Measurements from ENCODE around the gene ATG4B. TPM values are rescaled to one million over a fixed set of nuclear protein-coding genes. Genes with fewer than 3 reads are reported as not detected.

Gene ATG4B
- total RNA-seq, 1 donor: 46.9 TPM

- no peaks in the 10 kb centered on the region for H3K27me3 ChIP-seq (ENCODE audit: insufficient read depth, low read length)
- H3K4me3 ChIP-seq (ENCODE audit: low read length): no peak overlapping the region
- H3K4me1 ChIP-seq (ENCODE audit: insufficient read depth, low read length): no peaks in the 10 kb centered on the region
- no peaks in the 10 kb centered on the region for H3K9me3 ChIP-seq (ENCODE audit: low read depth, low read length)
Observed at GRCh38 chr2:241677392-241677791, 39.9 kb downstream of the ATG4B start.

- Histone ChIP-seq H3K4me3 (ENCODE audit: low read length) (no peak overlapping the region), H3K9me3 (ENCODE audit: low read depth, low read length) (no peaks in the 10 kb centered on the region), H3K27me3 (ENCODE audit: insufficient read depth, low read length) (no peaks in the 10 kb centered on the region), H3K4me1 (ENCODE audit: insufficient read depth, low read length) (no peaks in the 10 kb centered on the region)
Observed at GRCh38 chr2:241678307-241678706, 40.8 kb downstream of the ATG4B start.

- Histone ChIP-seq H3K4me3 (ENCODE audit: low read length) (no peak overlapping the region), H3K27me3 (ENCODE audit: insufficient read depth, low read length) (no peaks in the 10 kb centered on the region), H3K4me1 (ENCODE audit: insufficient read depth, low read length) (no peaks in the 10 kb centered on the region), H3K9me3 (ENCODE audit: low read depth, low read length) (no peaks in the 10 kb centered on the region)
Observed at GRCh38 chr2:241678784-241679540, 41.5 kb downstream of the ATG4B start.

- H3K4me1 ChIP-seq (ENCODE audit: insufficient read depth, low read length): no peaks in the 10 kb centered on the region
- no peak overlapping the region for H3K4me3 ChIP-seq (ENCODE audit: low read length)
- H3K9me3 ChIP-seq (ENCODE audit: low read depth, low read length): no peaks in the 10 kb centered on the region
- H3K27me3 ChIP-seq (ENCODE audit: insufficient read depth, low read length): no peaks in the 10 kb centered on the region
Observed at GRCh38 chr2:241680044-241680443, 42.6 kb downstream of the ATG4B start.

GRCh38 chr2:241680827-241681599 is 43.5 kb downstream of the ATG4B start:
- no peaks in the 10 kb centered on the region for H3K9me3 ChIP-seq (ENCODE audit: low read depth, low read length)
- peaks cover 7% of the 10 kb centered on the region for H3K4me1 ChIP-seq (ENCODE audit: insufficient read depth, low read length)
- no peak overlapping the region for H3K4me3 ChIP-seq (ENCODE audit: low read length)
- H3K27me3 ChIP-seq (ENCODE audit: insufficient read depth, low read length): no peaks in the 10 kb centered on the region

- Histone ChIP-seq H3K27me3 (ENCODE audit: insufficient read depth, low read length) (no peaks in the 10 kb centered on the region), H3K4me3 (ENCODE audit: low read length) (peak overlapping the region; percentile 90), H3K9me3 (ENCODE audit: low read depth, low read length) (no peaks in the 10 kb centered on the region), H3K4me1 (ENCODE audit: insufficient read depth, low read length) (peaks cover 27% of the 10 kb centered on the region)
Observed at GRCh38 chr2:241686324-241686649, 48.8 kb downstream of the ATG4B start.

- no peaks in the 10 kb centered on the region for H3K9me3 ChIP-seq (ENCODE audit: low read depth, low read length)
- peak within 1 kb of the TSS; percentile 90 for H3K4me3 ChIP-seq (ENCODE audit: low read length)
- H3K4me1 ChIP-seq (ENCODE audit: insufficient read depth, low read length): peaks cover 27% of the 10 kb centered on the region
- no peaks in the 10 kb centered on the region for H3K27me3 ChIP-seq (ENCODE audit: insufficient read depth, low read length)
Observed at GRCh38 chr2:241686650-241687425, 49.3 kb downstream of the ATG4B start, which contains the start of gene DTYMK. TSS of gene DTYMK (minus strand) at chr2:241686815. CDS start at chr2:241686783, 32 bp downstream.

- Histone ChIP-seq H3K9me3 (ENCODE audit: low read depth, low read length) (no peaks in the 10 kb centered on the region), H3K4me1 (ENCODE audit: insufficient read depth, low read length) (peaks cover 27% of the 10 kb centered on the region), H3K4me3 (ENCODE audit: low read length) (no peak overlapping the region), H3K27me3 (ENCODE audit: insufficient read depth, low read length) (no peaks in the 10 kb centered on the region)
Observed at GRCh38 chr2:241689306-241689705, 51.8 kb downstream of the ATG4B start.

- H3K27me3 ChIP-seq (ENCODE audit: insufficient read depth, low read length): no peaks in the 10 kb centered on the region
Observed at GRCh38 chr2:241690202-241690717, 52.8 kb downstream of the ATG4B start.

GRCh38 chr2:241692448-241692847 is 55.0 kb downstream of the ATG4B start:
- no peaks in the 10 kb centered on the region for H3K9me3 ChIP-seq (ENCODE audit: low read depth, low read length)

More at GRCh38 chr2:241690202-241690717, 52.8 kb downstream of the ATG4B start:
- H3K9me3 ChIP-seq (ENCODE audit: low read depth, low read length): no peaks in the 10 kb centered on the region
- H3K4me3 ChIP-seq (ENCODE audit: low read length): no peak overlapping the region
- H3K4me1 ChIP-seq (ENCODE audit: insufficient read depth, low read length): peaks cover 27% of the 10 kb centered on the region

GRCh38 chr2:241695651-241696050 is 58.2 kb downstream of the ATG4B start:
- H3K4me1 ChIP-seq (ENCODE audit: insufficient read depth, low read length): peaks cover 3% of the 10 kb centered on the region
- no peaks in the 10 kb centered on the region for H3K9me3 ChIP-seq (ENCODE audit: low read depth, low read length)
- H3K27me3 ChIP-seq (ENCODE audit: insufficient read depth, low read length): no peaks in the 10 kb centered on the region
- H3K4me3 ChIP-seq (ENCODE audit: low read length): no peak overlapping the region

More at GRCh38 chr2:241692448-241692847, 55.0 kb downstream of the ATG4B start:
- Histone ChIP-seq H3K27me3 (ENCODE audit: insufficient read depth, low read length) (no peaks in the 10 kb centered on the region), H3K4me1 (ENCODE audit: insufficient read depth, low read length) (peaks cover 17% of the 10 kb centered on the region), H3K4me3 (ENCODE audit: low read length) (no peak overlapping the region)

GRCh38 chr2:241701149-241701398 is 63.6 kb downstream of the ATG4B start:
- no peaks in the 10 kb centered on the region for H3K9me3 ChIP-seq (ENCODE audit: low read depth, low read length)
- H3K4me1 ChIP-seq (ENCODE audit: insufficient read depth, low read length): peaks cover 25% of the 10 kb centered on the region
- peak overlapping the region; percentile 60 for H3K4me3 ChIP-seq (ENCODE audit: low read length)
- H3K27me3 ChIP-seq (ENCODE audit: insufficient read depth, low read length): no peaks in the 10 kb centered on the region

GRCh38 chr2:241701399-241702154 is 64.1 kb downstream of the ATG4B start, which contains the start of gene ING5:
TSS of gene ING5 (plus strand) at chr2:241702039. CDS start at chr2:241702066, 27 bp downstream.
- H3K4me3 ChIP-seq (ENCODE audit: low read length): peak within 1 kb of the TSS; percentile 60
- no peaks in the 10 kb centered on the region for H3K9me3 ChIP-seq (ENCODE audit: low read depth, low read length)
- no peaks in the 10 kb centered on the region for H3K27me3 ChIP-seq (ENCODE audit: insufficient read depth, low read length)
- H3K4me1 ChIP-seq (ENCODE audit: insufficient read depth, low read length): peaks cover 25% of the 10 kb centered on the region
